ENCODE measurements around the gene FAM237A.

The FAM237A gene

GRCh38 chr2:206688990-206689389 is 46.7 kb downstream of the FAM237A start:
- no peak for DNase-seq (ENCODE audit: low read depth, low spot score)

GRCh38 chr2:206692971-206693370 is 50.7 kb downstream of the FAM237A start:
- no peak for DNase-seq (ENCODE audit: low read depth, low spot score)

GRCh38 chr2:206693399-206694137 is 51.3 kb downstream of the FAM237A start:
- DNase-seq (ENCODE audit: low read depth, low spot score) = peak; percentile 25

GRCh38 chr2:206696910-206697309 is 54.6 kb downstream of the FAM237A start:
- DNase-seq (ENCODE audit: low read depth, low spot score) = no peak

- DNase-seq (ENCODE audit: low read depth, low spot score) = no peak
Observed at GRCh38 chr2:206698811-206699210, 56.5 kb downstream of the FAM237A start.
